Subcutaneous adipose tissue (tissue), 4 donors: Measurements from ENCODE around the gene BBS1. TPM values are rescaled to one million over a fixed set of nuclear protein-coding genes. Genes with fewer than 3 reads are reported as not detected.

Experiments
- total RNA-seq, 4 donors: library from RNA; depleted of rRNA; stranded (reverse); fragments of >200 nt; gene quantifications; one replicate each; pipeline ENCODE4 v1.1.0, GENCODE V29; 2016
- TF ChIP-seq, protein P1 (sequence below): fragments of 450-650 bp; IDR thresholded peaks from one replicate; pipeline ENCODE4 v1.5.1; 2016; ENCODE audit warnings: low read depth, mild to moderate bottlenecking, control low read depth, antibody characterized with exemption, moderate library complexity

Gene BBS1
- total RNA-seq, 4 donors from 2014 or later: 25.5 to 53.7 (median 39.3) TPM

GRCh38 chr11:66478729-66479393 is 31.6 kb upstream of the BBS1 start:
- TF ChIP-seq, protein P1, sequence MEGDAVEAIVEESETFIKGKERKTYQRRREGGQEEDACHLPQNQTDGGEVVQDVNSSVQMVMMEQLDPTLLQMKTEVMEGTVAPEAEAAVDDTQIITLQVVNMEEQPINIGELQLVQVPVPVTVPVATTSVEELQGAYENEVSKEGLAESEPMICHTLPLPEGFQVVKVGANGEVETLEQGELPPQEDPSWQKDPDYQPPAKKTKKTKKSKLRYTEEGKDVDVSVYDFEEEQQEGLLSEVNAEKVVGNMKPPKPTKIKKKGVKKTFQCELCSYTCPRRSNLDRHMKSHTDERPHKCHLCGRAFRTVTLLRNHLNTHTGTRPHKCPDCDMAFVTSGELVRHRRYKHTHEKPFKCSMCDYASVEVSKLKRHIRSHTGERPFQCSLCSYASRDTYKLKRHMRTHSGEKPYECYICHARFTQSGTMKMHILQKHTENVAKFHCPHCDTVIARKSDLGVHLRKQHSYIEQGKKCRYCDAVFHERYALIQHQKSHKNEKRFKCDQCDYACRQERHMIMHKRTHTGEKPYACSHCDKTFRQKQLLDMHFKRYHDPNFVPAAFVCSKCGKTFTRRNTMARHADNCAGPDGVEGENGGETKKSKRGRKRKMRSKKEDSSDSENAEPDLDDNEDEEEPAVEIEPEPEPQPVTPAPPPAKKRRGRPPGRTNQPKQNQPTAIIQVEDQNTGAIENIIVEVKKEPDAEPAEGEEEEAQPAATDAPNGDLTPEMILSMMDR: no peak

- TF ChIP-seq, protein P1: no peak
These were observed 30.9 kb upstream of the BBS1 start for GRCh38 chr11:66479394-66480116.

- TF ChIP-seq, protein P1: no peak
These were observed 30.1 kb upstream of the BBS1 start, which contains the start of gene DPP3 for GRCh38 chr11:66480117-66480938. DPP3 (plus strand) TSS chr11:66480434; CDS start chr11:66482201, 1,767 bp downstream.

GRCh38 chr11:66484806-66485380 is 25.5 kb upstream of the BBS1 start:
- TF ChIP-seq, protein P1: no peak

DNA sequence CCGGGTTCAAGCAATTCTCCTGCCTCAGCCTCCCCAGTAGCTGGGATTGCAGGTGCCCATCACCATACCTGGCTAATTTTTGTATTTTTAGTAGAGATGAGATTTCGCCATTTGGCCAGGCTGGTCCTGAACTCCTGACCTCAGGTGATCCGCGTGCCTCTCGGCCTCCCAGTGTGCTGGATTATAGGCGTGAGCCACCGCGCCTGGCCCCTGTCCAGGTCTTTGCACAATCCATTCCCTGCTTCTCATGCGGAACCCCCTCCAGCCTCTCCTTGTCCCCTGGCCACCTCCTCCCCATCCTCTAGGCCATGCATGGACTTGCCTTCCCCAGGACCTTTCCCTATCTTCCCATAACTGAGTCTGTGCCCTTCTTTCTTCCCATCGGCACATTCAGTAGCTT is 21.5 kb upstream of the BBS1 start:
- TF ChIP-seq, protein P1: no peak

DNA sequence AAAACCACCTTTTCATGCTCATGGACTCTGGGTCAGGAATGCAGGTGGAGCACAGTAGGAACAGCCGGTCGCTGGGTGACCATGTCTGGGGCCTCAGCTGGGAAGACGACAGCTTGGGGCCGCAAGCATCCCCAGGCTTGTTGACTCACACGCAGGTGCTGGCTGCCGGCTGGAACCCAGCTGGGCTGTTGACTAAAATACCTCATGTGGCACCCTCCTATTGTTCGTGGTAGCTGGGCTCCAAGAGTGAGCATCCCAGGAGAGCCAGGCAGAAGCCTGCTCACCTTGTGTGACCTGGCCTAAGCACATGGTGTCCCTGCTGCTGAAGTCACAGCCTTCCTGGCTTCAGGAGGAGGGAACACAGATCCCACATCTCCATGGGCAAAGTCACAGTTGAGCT is 20.8 kb upstream of the BBS1 start:
- TF ChIP-seq, protein P1: no peak
